CD14-positive monocyte (primary cell): Measurements from ENCODE around the gene BRK1. TPM values are rescaled to one million over a fixed set of nuclear protein-coding genes. Genes with fewer than 3 reads are reported as not detected.
"Not testable (repeated sequence)": the region's sequence is repeated elsewhere in the genome, so short reads cannot be mapped to it uniquely, and the experiment has no call there.

ENCODE experiments used
- DNase-seq, 3 donors: peaks; one replicate each; pipeline ENCODE4 v3.0.0-alpha.2; 2011 to 2022
- H2AFZ ChIP-seq: 2 replicates; pipeline ENCODE4 v1.6.0; 2012; ENCODE audit warnings: mild to moderate bottlenecking, low read depth, low read length, inconsistent platforms; ENCODE audit not compliant: insufficient read depth, poor library complexity, severe bottlenecking
- H3K27ac ChIP-seq, 2 donors: 1 replicate in 1 of 2; 2 replicates in 1 of 2; pipeline ENCODE4 v1.5.1; 2012 to 2013; ENCODE audit warnings: low read length in 2 of 2, control low read depth in 1 of 2, inconsistent platforms in 1 of 2, low read depth in 1 of 2, mild to moderate bottlenecking in 1 of 2
- H3K27me3 ChIP-seq, 2 donors: one replicate each; pipeline versions ENCODE4 v1.6.0 to v1.6.1; 2011 to 2013; ENCODE audit warnings: low read length in 2 of 2; ENCODE audit not compliant: control insufficient read depth in 2 of 2, insufficient read depth in 2 of 2
- H3K36me3 ChIP-seq, 2 donors: replicated peaks in 1 of 2; 1 replicate in 1 of 2; 2 replicates in 1 of 2; pipeline versions ENCODE4 v1.5.1 to v1.6.1; 2012 to 2013; ENCODE audit warnings: low read length in 2 of 2, control low read depth in 1 of 2, inconsistent platforms in 1 of 2, mild to moderate bottlenecking in 1 of 2; ENCODE audit not compliant: insufficient read depth in 2 of 2, control insufficient read depth in 1 of 2
- H3K4me1 ChIP-seq, 2 donors: 1 replicate in 1 of 2; 2 replicates in 1 of 2; pipeline versions ENCODE4 v1.5.1 to v1.6.1; 2012 to 2013; ENCODE audit warnings: low read length in 2 of 2, control low read depth in 1 of 2, inconsistent platforms in 1 of 2, mild to moderate bottlenecking in 1 of 2, moderate library complexity in 1 of 2; ENCODE audit not compliant: insufficient read depth in 2 of 2, control insufficient read depth in 1 of 2
- H3K4me2 ChIP-seq: replicated peaks from 2 replicates; pipeline ENCODE3; 2012; ENCODE audit warnings: low read length, moderate library complexity, mild to moderate bottlenecking; ENCODE audit not compliant: poor library complexity, severe bottlenecking; ENCODE audit errors: extremely low read depth
- H3K4me3 ChIP-seq, 3 experiments: fragments of 200-600 bp in 1 of 3; sonication (generic) in 1 of 3; replicated peaks in 1 of 3; 1 replicate in 2 of 3; 2 replicates in 1 of 3; pipeline ENCODE4 v1.5.1; 2011 to 2013; ENCODE audit warnings: low read length in 3 of 3, mild to moderate bottlenecking in 3 of 3, control low read depth in 2 of 3, low read depth in 2 of 3, inconsistent platforms in 1 of 3, moderate library complexity in 1 of 3
- H3K79me2 ChIP-seq: 2 replicates; pipeline ENCODE4 v1.6.0; 2012; ENCODE audit warnings: mild to moderate bottlenecking, control low read depth, inconsistent platforms, low read length, moderate library complexity; ENCODE audit not compliant: insufficient read depth
- H3K9ac ChIP-seq: 2 replicates; pipeline ENCODE4 v1.6.0; 2017; ENCODE audit warnings: low read length, mild to moderate bottlenecking; ENCODE audit not compliant: insufficient read depth, poor library complexity, severe bottlenecking
- H3K9me3 ChIP-seq, 2 donors: replicated peaks in 1 of 2; 1 replicate in 1 of 2; 2 replicates in 1 of 2; pipeline versions ENCODE4 v1.5.1 to v1.6.1; 2012 to 2013; ENCODE audit warnings: low read length in 2 of 2, control low read depth in 1 of 2; ENCODE audit not compliant: control insufficient read depth in 1 of 2, insufficient read depth in 1 of 2
- H4K20me1 ChIP-seq: 2 replicates; pipeline ENCODE4 v1.6.0; 2012; ENCODE audit warnings: mild to moderate bottlenecking, low read length, control low read depth, moderate library complexity; ENCODE audit not compliant: insufficient read depth
- H3K27ac Mint-ChIP-seq, 7 donors: one replicate each; pipeline ENCODE4 v1.8.0; 2020; ENCODE audit warnings: mild to moderate bottlenecking in 7 of 7, mixed read lengths in 7 of 7, moderate library complexity in 6 of 7, inconsistent platforms in 2 of 7
- H3K27me3 Mint-ChIP-seq, 3 donors: one replicate each; pipeline ENCODE4 v1.8.0; 2021 to 2022; ENCODE audit warnings: low read depth in 3 of 3, mild to moderate bottlenecking in 3 of 3, mixed read lengths in 3 of 3, moderate library complexity in 3 of 3, inconsistent platforms in 1 of 3
- H3K36me3 Mint-ChIP-seq, 2 donors: one replicate each; pipeline ENCODE4 v1.8.0; 2020; ENCODE audit warnings: mixed read lengths in 2 of 2, inconsistent platforms in 1 of 2, mild to moderate bottlenecking in 1 of 2
- H3K4me1 Mint-ChIP-seq: one replicate; pipeline ENCODE4 v1.8.0; 2020; ENCODE audit warnings: mild to moderate bottlenecking, mixed read lengths
- H3K4me3 Mint-ChIP-seq, 2 donors: one replicate each; pipeline ENCODE4 v1.8.0; 2020; ENCODE audit warnings: mild to moderate bottlenecking in 2 of 2, mixed read lengths in 2 of 2, moderate library complexity in 1 of 2
- H3K9me3 Mint-ChIP-seq, 7 donors: one replicate each; pipeline ENCODE4 v1.8.0; 2020 to 2022; ENCODE audit warnings: mixed read lengths in 7 of 7, mild to moderate bottlenecking in 6 of 7, moderate library complexity in 6 of 7, inconsistent platforms in 2 of 7
- WGBS: methylation state at CpG from one replicate; pipeline ENCODE4 v1.1.5; 2013; ENCODE audit warnings: missing lambda C conversion rate; ENCODE audit not compliant: insufficient coverage; 5-methylcytosine and 5-hydroxymethylcytosine counted together
- intact Hi-C, 2 donors: fragments of 100-400 bp; cut with micrococcal nuclease; formaldehyde crosslinking; loops; one replicate each; pipeline versions ENCODE4 v1.15.0 to v1.15.1; 2023
- polyA plus RNA-seq, 3 donors: library from polyadenylated mRNA; depleted of rRNA in 1 of 3; unstranded in 2 of 3; stranded (reverse) in 1 of 3; fragments of 300-500 nt in 2 of 3; fragments of >200 nt in 1 of 3; fragmentation: Illumina TruSeq in 2 of 3; gene quantifications; 1 replicate in 2 of 3; 2 replicates in 1 of 3; pipeline ENCODE4 v1.2.3, GENCODE V29; 2012 to 2021
- TF ChIP-seq, protein P1 (sequence below): fragments of 200-600 bp; IDR thresholded peaks from one replicate; pipeline ENCODE4 v1.8.0; 2022; ENCODE audit warnings: antibody characterized with exemption, mild to moderate bottlenecking

The BRK1 gene
- polyA plus RNA-seq, 3 donors: 144 to 318 (median 295) TPM

DNA sequence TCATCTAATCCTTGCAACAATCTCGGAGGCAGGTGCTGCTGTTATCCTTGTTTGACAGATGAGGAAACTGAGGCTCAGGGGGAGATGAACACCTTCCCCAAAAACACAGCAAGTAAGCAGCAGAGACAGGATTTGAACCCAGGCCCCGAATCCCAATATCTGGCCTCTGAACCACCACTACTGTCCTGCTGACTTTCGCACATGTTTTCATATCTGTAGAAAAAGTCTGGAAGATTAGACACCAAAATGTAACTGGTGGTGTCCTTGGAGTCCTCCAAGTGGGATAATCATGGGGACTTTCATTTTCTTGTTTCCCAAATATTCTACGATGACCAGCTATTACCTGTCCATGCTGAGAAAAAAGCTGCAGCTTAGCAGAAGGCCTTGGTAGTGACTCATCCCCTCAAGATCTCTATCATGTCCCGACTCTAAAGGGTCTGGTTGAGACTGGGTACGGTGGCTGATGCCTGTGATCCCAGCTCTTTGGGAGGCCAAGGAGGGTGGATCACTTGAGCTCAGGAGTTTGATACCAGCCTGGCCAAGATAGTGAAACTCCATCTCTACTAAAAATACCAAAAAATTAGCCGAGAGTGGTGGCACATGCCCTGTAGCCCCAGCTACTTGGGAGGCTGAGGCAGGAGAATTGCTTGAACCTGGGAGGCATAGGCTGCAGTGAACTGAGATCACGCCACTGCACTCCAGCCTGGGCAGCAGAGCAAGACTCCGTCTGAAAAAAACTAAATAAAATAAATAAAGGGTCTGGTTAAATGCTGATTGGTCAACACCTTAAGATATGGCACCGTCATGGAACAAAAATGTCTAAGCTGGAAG is 57.8 kb downstream of the BRK1 start:
- Mint-ChIP-seq H3K4me3 (peak overlapping the region in 1 of 2 donors; percentile 51), H3K4me1 (peaks cover 16% of the 10 kb centered on the region), H3K27ac (peak overlapping the region; percentile 93 to 98 (median 95)), H3K27me3 (peaks cover 0 to 3% (median 2%) of the 10 kb centered on the region in 3 donors), H3K9me3 (peaks cover 9 to 14% (median 12%) of the 10 kb centered on the region in 7 donors), H3K36me3 (peaks cover 11 to 26% of the 10 kb centered on the region in 2 donors)
- DNase-seq: peak in 1 of 3 donors; percentile 77
- TF ChIP-seq, protein P1, sequence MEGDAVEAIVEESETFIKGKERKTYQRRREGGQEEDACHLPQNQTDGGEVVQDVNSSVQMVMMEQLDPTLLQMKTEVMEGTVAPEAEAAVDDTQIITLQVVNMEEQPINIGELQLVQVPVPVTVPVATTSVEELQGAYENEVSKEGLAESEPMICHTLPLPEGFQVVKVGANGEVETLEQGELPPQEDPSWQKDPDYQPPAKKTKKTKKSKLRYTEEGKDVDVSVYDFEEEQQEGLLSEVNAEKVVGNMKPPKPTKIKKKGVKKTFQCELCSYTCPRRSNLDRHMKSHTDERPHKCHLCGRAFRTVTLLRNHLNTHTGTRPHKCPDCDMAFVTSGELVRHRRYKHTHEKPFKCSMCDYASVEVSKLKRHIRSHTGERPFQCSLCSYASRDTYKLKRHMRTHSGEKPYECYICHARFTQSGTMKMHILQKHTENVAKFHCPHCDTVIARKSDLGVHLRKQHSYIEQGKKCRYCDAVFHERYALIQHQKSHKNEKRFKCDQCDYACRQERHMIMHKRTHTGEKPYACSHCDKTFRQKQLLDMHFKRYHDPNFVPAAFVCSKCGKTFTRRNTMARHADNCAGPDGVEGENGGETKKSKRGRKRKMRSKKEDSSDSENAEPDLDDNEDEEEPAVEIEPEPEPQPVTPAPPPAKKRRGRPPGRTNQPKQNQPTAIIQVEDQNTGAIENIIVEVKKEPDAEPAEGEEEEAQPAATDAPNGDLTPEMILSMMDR: no peak
- Histone ChIP-seq H3K4me3 (peak overlapping the region in 1 of 3 experiments; percentile 10), H3K79me2 (no peaks in the 10 kb centered on the region), H3K4me2 (peak overlapping the region; percentile 40), H3K36me3 (no peaks in the 10 kb centered on the region), H3K27me3 (no peaks in the 10 kb centered on the region), H4K20me1 (no peaks in the 10 kb centered on the region), H2AFZ (no peak overlapping the region), H3K27ac (peak overlapping the region; percentile 84), H3K9ac (peak overlapping the region; percentile 44), H3K4me1 (peaks cover 17 to 19% of the 10 kb centered on the region in 2 donors), H3K9me3 (peaks cover 10 to 12% of the 10 kb centered on the region in 2 donors)
- 58% methylated on average over 2 of the region's 10 CpGs for WGBS
- intact Hi-C loops: loop anchor here in 1 of 2 donors (1.0 kb wide), 1 partner anchor 8 kb away; no protein-coding TSS in a partner anchor

DNA sequence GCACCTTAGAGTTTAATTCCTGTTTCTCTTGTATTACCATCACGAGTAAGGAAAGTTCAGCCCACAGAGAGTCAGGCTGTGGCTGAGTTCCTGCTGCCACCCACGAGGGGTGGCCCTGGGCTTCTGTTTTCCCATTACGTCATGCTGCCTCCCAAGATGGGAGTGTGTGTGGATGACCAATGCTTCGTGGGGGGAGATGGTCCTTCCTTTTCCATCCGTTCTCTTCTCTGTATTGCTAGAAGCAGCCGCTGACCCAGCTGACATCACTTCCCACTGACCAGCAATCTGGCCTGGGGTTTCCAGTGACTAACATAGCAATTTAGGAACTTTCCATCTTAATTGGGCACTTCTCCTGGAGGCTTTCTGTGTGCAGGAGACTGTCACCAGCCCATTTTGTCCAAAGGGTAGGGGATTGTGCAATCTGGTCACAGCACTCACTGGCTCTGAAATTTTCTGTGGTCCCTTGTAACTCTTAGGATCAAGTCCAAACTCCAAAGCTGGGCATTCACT is 58.5 kb downstream of the BRK1 start:
- no peak overlapping the region for H2AFZ ChIP-seq
- no peaks in the 10 kb centered on the region for H3K27me3 ChIP-seq
- peak overlapping the region; percentile 44 for H3K9ac ChIP-seq
- peaks cover 8 to 26% of the 10 kb centered on the region in 2 donors for H3K36me3 Mint-ChIP-seq
- peak overlapping the region; percentile 84 for H3K27ac ChIP-seq
- peak overlapping the region; percentile 40 for H3K4me2 ChIP-seq
- H3K4me1 ChIP-seq: peaks cover 17 to 19% of the 10 kb centered on the region in 2 donors
- H3K4me3 Mint-ChIP-seq: peak overlapping the region in 1 of 2 donors; percentile 67
- H3K27ac Mint-ChIP-seq: peak overlapping the region; percentile 93 to 98 (median 95)
- no peaks in the 10 kb centered on the region for H3K79me2 ChIP-seq
- intact Hi-C loops: loop anchor here in 1 of 2 donors (1.0 to 2.0 kb wide), 2 partner anchors 9 to 15 kb away; no protein-coding TSS in a partner anchor
- peaks cover 16% of the 10 kb centered on the region for H3K4me1 Mint-ChIP-seq
- peaks cover 3 to 6% of the 10 kb centered on the region in 2 donors for H3K9me3 ChIP-seq
- no peaks in the 10 kb centered on the region for H3K36me3 ChIP-seq
- peaks cover 0 to 3% (median 2%) of the 10 kb centered on the region in 3 donors for H3K27me3 Mint-ChIP-seq
- TF ChIP-seq, protein P1: no peak
- DNase-seq: peak; percentile 99 to 100 (median 99)
- 0% methylated on average over 2 of the region's 6 CpGs for WGBS
- peaks cover 3 to 7% (median 5%) of the 10 kb centered on the region in 7 donors for H3K9me3 Mint-ChIP-seq
- H3K4me3 ChIP-seq: no peak overlapping the region
- no peaks in the 10 kb centered on the region for H4K20me1 ChIP-seq

DNA sequence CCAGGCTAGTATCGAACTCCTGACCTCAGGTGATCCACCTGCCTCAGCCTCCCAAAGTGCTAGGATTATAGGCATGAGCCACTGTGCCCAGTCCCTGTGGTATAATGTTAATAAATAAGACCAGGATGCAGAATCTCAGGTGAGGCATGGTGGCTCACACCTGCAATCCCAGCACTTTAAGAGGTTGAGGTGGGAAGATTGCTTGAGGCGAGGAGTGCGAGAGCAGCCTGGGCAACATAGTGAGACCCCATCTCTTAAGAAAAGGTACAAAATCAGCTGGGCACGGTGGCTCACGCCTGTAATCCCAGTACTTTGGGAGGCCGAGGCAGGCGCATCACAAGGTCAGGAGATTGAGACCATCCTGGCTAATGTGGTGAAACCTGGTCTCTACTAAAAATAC is 59.9 kb downstream of the BRK1 start:
- H3K9me3 ChIP-seq, H3K27me3 ChIP-seq, H3K9ac ChIP-seq, H3K9me3 Mint-ChIP-seq, H4K20me1 ChIP-seq, H3K4me2 ChIP-seq, H2AFZ ChIP-seq, H3K4me3 Mint-ChIP-seq, DNase-seq, H3K27me3 Mint-ChIP-seq, H3K4me3 ChIP-seq, H3K27ac ChIP-seq, H3K79me2 ChIP-seq, H3K36me3 ChIP-seq: not testable (repeated sequence)
- WGBS: 100% methylated on average over 5 of the region's 7 CpGs
- peaks cover 19 to 20% of the 10 kb centered on the region in 2 donors for H3K4me1 ChIP-seq
- peak overlapping the region in 3 of 7 donors; percentile 25 to 93 (median 68) for H3K27ac Mint-ChIP-seq
- peaks cover 13 to 28% of the 10 kb centered on the region in 2 donors for H3K36me3 Mint-ChIP-seq
- H3K4me1 Mint-ChIP-seq: peaks cover 22% of the 10 kb centered on the region
- intact Hi-C loops: loop anchor here (2.0 to 5.0 kb wide), 2 partner anchors 13 to 47 kb away; no protein-coding TSS in a partner anchor
